Measurements from ENCODE around the gene RNF8. TPM values are rescaled to one million over a fixed set of nuclear protein-coding genes. Genes with fewer than 3 reads are reported as not detected.
"Not testable (repeated sequence)": the region's sequence is repeated elsewhere in the genome, so short reads cannot be mapped to it uniquely, and the experiment has no call there.

The RNF8 gene
- total and polyA plus RNA-seq, 2 donors, result 12.5 to 16.9 TPM

- H3K4me3 ChIP-seq (ENCODE audit: low read length in 2 of 2); H3K9me3 ChIP-seq (ENCODE audit: control insufficient read depth in 2 of 2, insufficient read depth in 1 of 2, low read length in 1 of 2); H3K27ac ChIP-seq (ENCODE audit: low read depth in 1 of 2, low read length in 1 of 2); DNase-seq (ENCODE audit: low read depth in 6 of 9, low spot score in 9 of 9); H3K4me1 ChIP-seq (ENCODE audit: control insufficient read depth in 2 of 2, insufficient read depth in 2 of 2, low read length in 2 of 2); H3K27me3 ChIP-seq (ENCODE audit: control insufficient read depth in 2 of 2, insufficient read depth in 1 of 2, low read length in 1 of 2): not testable (repeated sequence)
- H3K36me3 ChIP-seq (ENCODE audit: control insufficient read depth in 2 of 2, insufficient read depth in 2 of 2, low read length in 1 of 2), result peaks cover 37 to 82% of the 10 kb centered on the region in 2 donors
- WGBS, result 95% methylated on average over 5 of the region's 5 CpGs
Measured at GRCh38 chr6:37443216-37443542, 89.4 kb downstream of the RNF8 start.

Other genes starting within 250 kb of the RNF8 start
- 24.2 TPM for gene PIM1, start 183.8 kb upstream of the RNF8 start, total RNA-seq
- 31.7 TPM for gene PIM1, start 183.8 kb upstream of the RNF8 start, polyA plus RNA-seq
- 7.7 TPM for gene TBC1D22B, start 96.2 kb upstream of the RNF8 start, total RNA-seq
- 8.8 TPM for gene TBC1D22B, start 96.2 kb upstream of the RNF8 start, polyA plus RNA-seq
- 2.4 TPM for gene TMEM217, start 95.8 kb upstream of the RNF8 start, total RNA-seq
- 4.0 TPM for gene TMEM217, start 95.8 kb upstream of the RNF8 start, polyA plus RNA-seq
- gene CMTR1, start 79.2 kb downstream of the RNF8 start, total RNA-seq, result 39.6 TPM
- gene CMTR1, start 79.2 kb downstream of the RNF8 start, polyA plus RNA-seq, result 32.2 TPM
- 122 TPM for gene CCDC167, start 145.9 kb downstream of the RNF8 start, total RNA-seq
- 54.9 TPM for gene CCDC167, start 145.9 kb downstream of the RNF8 start, polyA plus RNA-seq

Measured in thymus (tissue), 11 donors.